HG03025 (cell line): ENCODE results near the gene SYCE1.
"Not testable (repeated sequence)": the region's sequence is repeated elsewhere in the genome, so short reads cannot be mapped to it uniquely, and the experiment has no call there.

Experiments
- ATAC-seq: cut with Tn5 transposase; IDR thresholded peaks from one replicate; pipeline ENCODE4 v1.9.1; 2021; ENCODE audit warnings: mild to moderate bottlenecking, moderate library complexity; ENCODE audit not compliant: unreplicated experiment, low FRiP score

SYCE1 gene, protein sequence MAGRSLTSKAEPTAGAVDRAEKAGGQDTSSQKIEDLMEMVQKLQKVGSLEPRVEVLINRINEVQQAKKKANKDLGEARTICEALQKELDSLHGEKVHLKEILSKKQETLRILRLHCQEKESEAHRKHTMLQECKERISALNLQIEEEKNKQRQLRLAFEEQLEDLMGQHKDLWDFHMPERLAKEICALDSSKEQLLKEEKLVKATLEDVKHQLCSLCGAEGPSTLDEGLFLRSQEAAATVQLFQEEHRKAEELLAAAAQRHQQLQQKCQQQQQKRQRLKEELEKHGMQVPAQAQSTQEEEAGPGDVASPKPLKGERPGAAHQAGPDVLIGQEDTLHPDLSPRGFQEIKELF

DNA sequence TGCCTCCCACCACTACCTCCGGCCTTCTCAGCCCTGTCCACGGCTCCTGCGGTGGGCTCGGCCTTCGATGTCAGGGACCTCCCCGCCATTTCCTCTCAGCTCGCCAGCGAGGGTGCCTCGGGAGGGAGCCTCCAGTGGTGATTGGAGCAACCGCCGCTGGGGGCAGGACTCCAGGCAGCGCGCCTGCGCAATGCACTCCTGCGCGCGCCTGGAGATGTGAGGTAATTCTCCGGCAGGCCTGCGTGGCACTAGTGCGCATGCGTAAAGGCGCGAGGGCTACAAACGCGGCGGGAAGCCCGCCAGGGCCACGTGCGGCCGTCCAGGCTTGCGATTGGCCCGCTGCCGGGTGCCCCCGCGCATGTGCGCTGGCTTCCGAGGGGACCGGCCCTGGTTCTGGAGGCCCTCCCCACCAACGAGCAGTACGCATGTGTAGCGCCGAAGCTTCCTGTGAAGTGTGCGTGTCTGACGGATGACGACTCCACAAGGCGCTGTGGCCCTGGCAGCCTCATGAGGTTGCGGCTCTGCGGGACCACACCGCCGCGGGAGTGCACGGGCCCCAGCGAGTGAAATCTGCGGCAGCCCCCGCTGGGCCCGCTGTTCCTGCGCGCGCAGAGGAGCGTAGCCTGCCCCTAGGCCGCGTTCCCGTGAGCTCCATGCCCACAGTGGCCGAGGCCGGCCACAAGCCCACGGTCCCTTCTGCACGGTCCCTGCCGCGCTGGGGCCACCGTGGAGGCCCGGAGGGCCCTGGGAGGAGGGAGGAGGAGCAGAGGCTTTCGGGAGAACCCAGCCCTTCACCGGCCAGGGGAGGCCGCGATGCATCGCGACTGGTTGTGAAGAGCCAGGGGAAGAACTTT lies at the start of gene SYCE1:
TSS of gene SYCE1 (minus strand) at position 143 of the 854 bp plus-strand sequence. CDS start at position 89, 54 bp downstream.
- no peak for ATAC-seq

DNA sequence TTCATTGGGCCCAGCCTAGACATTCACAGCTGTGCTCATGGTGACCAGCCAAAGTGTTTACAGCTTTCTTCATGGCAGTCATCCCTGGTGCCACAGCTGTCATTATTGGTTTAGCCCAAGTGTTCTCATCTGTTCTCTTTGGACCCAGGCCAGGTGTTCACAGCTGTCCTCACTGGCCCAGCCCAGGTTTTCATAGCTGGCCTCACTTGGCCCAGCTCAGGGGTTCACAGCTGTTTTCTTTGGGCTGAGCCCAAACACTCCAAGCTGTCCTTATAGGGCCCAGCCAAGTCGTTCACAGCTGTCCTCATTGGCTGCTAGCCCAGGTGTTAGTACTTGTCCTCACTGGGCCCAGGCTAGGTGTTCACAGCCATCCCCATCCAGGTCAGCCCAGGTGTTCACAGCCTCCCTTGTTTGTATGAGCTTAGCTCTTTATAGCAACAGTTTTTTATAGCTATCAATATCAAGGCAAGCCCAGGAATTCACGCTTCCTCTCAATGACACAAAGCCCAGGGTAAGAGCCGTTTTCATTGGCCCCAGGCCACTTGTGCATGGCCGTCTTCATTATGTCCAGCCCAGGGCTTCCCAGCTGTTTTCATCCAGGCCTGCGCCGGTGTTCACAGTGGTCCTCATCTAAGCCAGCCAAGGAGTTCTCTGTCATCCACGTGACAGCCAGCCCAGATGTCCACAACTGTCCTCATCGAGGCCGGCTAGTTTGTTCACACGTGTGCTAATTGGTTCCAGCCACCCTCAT lies 49.6 kb upstream of the SYCE1 start:
- ATAC-seq, result no peak

DNA sequence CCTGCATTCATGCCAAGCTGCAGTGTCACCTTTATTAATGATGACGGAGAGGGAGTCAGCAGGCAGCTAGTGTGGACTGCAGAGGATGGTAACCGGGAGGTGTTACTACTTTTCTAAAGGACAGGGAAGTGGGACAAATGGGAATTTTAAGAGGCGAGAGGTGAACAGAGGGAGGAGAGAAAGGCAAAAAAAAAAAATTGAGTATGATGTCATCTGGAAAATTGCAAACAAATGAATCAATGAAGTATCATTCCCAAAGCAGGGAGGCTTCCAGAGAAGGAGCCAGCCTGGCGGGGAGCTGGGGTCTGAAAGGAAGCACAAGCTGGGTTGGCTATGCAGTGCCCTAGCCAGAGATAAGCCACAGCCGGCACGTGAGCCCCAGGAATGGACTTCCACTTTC lies 48.3 kb upstream of the SYCE1 start:
- ATAC-seq, result no peak

DNA sequence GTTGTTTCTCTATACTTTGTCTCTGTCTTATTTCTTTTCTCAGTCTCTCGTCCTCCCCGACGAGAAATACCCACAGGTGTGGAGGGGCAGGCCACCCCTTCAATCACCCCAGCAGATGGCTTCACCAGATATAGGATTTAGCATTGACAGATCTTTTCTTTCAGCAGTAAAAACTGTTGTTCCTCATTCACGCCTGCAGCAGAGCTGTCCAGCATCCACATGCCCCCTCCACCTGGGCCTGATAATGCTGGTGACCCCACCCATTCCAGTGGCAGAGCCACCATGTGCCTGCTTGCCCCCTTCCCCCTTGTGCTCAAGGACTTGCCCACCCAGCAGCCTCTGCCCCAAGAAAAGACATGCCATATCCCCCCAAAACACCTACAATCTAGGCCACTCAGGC lies 45.7 kb upstream of the SYCE1 start:
- no peak for ATAC-seq

DNA sequence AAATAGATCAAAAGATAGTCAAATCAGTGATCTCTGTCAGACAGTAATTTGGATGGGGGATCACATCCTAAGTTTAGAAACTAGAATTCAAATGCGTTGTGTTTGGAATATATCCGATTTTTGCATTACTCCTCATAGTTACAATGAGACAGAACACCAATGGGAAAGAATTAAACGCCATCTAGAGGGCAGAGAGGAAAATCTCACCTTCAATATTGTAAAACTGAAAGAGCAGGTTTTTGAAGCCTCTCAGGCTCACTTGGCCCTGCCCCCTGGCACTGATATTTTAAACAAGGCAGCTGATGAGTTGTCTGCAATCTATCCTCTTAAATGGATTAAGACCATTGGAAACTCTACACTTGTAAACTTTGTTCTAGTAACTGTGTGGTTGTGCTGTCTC lies 43.5 kb upstream of the SYCE1 start:
- no peak for ATAC-seq

DNA sequence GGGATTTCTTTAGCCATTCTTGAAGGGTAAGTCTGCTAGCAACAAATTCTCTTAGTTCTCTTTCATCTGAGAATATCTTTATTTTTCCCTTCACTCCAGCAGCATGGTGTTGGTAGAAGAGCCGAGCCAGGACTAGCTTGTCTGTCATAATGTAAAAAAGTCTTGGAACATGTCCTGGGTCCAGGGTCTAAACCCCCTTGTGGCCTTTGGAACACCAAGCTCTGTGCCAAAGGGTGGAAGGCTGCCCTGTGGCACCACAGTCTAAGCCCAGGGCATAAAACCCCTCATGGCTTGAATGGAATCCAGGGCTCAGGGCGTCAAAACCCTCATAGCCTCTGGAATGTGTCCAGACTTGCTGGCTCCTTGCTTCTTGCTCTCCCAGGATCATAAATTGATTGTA lies 38.1 kb upstream of the SYCE1 start:
- ATAC-seq, result not testable (repeated sequence)

DNA sequence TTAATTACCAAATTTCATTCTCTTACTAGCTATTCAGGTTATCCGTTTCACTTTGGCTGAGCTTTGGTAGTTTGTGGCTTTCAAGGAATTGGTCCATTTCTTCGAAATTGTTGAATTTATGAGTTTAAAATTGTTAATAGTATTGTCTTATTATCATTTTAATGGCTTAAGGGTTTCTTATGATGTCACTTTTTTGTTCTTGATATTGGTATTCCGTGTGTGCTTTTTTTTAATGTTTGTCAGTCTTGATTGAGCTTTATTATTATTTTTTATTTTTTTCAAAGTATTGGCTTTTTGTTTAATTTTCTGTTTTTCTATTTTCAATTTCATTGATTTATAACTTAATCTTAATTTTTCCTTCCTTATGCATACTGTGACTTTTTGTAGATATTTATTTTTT lies 35.3 kb upstream of the SYCE1 start:
- ATAC-seq, result no peak

DNA sequence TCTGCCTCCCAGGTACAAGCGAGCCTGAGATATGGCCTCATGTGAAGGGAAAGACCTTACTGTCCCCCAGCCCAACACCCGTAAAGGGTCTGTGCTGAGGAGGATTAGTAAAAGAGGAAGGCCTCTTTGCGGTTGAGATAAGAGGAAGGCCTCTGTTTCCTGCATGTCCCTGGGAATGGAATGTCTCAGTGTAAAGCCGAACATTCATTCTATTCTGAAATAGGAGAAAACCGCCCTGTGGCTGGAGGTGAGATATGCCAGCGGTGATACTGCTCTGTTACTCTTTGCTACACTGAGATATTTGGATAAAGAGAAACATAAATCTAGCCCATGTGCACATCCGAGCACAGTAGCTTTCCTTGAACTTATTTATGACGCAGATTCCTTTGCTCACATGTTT lies 34.5 kb upstream of the SYCE1 start:
- ATAC-seq, result not testable (repeated sequence)

DNA sequence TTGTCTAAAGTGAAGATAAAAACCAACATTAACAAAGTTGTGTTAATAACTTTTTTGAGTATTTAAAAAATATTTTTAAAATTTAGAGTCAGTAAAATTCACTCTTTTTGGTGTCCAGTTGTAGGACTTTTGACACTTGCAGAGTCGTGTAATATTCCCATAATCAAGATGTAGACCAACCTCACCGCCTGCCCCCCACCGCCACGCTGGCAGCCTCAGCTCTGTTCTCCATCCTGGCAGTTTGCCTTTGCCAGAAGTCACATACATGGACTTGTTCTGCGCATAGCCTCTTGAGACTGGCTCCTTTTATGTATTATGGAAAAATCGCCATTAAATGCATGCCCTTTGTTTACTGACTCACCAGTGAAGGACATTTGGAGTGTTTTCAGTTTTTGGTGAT lies 27.3 kb upstream of the SYCE1 start:
- ATAC-seq, result no peak

DNA sequence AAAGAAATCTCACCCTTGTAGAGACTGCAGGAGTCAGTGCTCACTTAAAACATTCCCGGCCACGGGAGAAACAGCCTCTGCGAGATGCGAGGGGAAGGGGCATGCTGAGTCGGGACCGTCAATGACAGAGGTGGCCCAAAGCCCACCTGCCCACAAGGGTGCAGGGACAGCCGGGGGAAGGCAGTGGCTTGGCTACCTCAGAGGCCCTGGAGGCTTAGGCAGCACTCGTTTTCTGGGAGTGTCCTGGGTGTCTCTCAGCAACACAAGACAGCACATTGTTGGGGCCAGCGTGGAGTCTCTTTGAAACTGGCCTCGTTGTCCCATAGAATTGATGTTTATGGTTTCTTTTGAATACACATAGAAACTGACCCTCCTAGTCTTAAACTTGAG lies 25.6 kb upstream of the SYCE1 start:
- ATAC-seq, result no peak

DNA sequence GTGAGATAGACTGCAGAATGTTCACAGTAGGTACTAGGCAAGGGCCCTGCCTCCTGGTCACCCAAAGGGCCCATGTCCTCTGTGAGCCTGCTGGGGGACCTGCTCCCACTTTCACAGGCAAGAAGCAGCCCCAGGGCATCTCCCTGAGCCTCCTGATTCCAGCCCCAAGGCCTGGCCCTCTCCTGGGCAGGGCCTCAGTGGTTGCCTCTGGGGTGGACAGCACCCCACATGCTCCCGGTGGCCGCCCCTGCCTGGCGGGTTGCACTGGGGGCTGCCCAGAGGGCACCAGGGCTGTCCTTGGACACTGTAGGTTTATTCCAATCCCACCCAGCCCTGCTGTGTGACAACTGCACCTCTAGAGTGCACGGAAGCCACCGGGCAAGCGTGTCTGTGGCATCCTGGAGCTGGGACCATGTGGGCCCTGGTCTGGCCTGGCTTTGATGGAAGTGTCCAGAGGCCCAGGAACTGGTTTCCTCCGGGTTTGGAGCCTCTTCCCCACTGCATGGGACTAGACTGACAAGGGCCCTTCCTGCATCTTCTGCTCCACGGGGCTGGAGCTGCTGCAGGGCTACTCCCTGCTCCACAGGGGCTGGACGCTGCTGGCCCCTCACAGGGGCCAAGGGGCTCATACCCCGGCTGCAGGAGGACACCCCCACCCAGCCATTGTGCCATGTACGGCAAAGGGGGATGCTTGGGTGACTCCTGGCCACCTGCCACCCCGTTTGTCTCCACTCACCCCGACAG lies 25.0 kb upstream of the SYCE1 start:
- ATAC-seq, result no peak

DNA sequence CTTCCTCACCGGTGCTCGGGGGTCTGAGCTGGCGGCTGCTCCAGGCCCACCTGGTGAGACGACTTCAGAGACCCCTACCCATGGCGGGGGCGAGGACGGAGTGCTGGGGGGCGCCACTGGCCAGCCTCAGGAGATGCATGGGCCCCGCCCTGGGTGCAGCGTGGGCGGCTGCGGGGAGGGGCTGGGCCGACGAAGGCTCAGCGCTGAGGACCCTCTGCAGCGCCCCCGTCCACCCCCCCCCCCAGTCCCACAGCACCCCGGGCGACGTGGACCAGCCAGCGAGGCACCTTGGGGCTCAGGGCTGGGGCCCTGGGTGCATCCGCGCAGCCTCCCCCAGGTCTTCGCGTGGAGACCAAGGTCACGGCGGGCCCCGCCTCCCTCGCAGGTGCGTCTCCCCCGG lies 11.7 kb upstream of the SYCE1 start:
- ATAC-seq, result not testable (repeated sequence)

DNA sequence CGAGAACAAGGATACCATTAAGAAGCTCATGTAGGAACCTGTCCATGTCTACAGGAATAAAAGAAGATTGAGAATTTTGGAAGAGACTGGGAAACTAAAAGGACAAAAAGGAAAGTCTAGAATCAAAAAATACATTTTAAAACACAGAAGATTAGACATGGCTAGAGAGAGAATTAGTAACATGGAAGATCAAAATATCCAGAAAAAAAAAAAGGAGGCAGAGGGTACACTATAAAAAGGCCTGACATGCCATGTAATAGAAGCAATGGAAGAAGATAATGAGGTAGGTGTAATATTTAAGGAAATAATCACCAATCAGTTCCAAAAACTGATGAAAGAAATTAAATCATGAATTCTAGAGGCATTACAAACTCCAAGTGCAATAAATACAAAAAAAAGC lies 8.1 kb upstream of the SYCE1 start:
- not testable (repeated sequence) for ATAC-seq

DNA sequence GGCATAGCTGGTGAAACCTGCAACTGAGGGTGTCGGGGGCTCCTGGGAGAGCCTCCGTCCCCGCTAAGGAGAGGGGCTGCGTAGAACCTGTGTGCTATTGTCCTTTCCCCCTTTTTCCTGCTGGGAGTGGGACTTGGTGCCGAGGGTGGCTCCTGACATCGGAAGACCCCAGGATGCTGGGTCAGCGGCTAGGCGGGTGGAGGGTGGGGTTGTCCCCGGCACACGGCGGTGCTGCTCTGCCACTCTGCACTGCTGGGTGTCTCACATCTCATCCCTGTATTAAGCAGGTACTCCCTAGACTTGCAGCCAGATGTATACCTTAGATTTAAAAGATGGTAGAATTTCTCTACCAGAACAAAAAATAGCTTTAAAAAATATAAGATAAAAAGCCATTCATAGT lies 6.7 kb upstream of the SYCE1 start:
- ATAC-seq, result not testable (repeated sequence)

DNA sequence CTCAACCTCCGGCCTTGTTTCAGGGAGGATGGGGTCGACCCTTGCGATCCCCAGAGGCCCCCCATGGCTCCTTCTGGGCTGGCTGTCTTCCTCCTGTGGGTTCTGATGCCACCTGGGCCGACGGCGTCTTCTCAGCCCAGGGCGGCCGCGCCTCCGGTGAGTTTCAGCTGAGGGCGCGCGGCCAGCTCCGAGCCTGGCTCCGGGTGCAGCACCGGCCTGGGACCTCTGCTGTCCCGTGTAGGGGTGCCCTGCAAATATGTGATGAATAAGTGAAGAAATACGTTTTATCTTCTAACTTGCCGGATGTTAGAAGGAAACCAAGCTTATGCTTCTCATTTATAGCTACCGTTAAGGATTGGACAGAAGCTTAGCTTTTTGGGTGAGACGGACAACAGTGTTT lies 4.4 kb upstream of the SYCE1 start:
- not testable (repeated sequence) for ATAC-seq

DNA sequence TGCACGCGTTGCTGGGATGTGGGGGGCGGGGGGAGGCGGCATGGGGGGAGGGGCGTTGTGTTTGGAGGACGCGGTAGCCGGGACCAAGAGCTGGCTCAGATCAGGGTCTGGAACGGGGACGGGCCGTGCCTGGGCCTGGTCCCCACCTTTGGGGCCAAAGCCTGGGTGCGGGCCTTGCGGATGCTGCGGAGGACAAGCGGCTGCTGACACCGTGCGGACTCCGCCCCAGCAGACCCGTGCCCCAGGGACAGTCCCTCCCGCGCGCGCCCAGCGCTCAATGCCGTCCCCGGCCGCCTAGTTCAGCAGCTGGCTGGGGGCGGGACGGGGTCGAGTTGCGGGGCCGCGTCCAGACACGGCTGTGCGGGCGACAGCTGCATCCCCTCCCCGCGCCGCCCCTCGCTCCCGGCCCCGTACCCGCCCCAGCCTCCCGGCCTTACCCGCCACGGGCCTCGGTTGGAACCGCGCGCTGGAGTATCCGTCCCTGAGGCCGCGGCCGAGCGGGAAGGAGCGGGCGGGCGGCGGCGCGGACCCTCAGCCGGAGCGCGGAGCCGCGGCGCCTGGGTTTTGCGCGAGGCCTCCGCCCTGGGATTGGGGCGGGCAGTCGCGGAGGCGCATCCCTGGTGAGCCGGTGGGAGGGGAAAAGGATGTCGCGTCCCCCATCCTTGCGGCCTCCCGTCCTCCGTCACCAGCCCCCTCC lies 3.6 kb upstream of the SYCE1 start:
- not testable (repeated sequence) for ATAC-seq

DNA sequence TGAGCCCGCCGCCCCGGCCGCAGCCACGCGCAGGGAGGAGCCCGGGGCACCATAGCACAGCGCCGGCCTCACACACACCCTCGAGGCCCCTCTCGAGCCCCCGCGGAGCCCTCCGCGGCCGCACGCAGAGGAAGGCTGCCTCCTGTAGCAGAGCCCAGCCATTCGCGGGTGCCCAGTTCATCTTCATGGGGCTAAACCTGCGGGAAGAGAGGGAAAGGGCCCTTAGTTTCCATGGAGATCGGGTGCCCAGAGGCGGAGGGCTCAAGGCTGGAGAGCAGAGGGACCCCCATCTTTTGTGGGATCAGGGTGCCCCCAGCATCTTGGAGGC lies 2.9 kb upstream of the SYCE1 start:
- ATAC-seq, result no peak

DNA sequence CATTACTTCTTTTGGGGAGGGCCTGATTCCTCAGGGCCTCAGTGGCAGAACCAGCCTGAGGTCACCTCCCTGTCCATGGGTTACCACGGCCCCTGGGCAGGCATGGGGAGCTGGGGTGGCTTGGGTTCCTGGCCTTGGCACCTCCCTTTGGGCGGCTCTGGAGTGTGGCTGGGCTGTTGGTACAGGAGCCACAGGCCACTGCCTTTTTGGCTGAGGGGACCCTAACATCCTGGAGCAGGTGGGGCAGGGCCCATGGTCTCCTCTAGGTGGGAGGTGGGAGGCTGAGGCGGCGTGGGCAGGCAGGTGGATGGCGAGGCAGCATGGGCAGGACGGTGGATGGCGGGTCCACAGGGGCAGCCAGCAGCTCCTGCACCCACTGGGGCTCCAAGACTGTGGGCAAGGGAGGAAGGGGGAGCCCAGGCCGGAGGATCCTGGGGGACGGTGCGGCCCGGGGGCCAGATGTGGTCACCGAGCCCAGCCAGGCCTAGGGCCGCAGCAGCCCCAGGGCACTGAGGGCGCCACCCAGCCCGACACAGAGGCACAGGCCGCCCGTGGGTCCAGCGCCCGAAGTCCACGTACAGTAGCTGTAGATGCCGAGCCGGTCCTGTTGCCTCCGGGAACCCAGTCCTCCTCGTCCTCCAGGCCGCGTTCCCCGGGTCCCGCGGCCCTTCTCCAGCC lies 2.4 kb upstream of the SYCE1 start:
- ATAC-seq, result no peak

DNA sequence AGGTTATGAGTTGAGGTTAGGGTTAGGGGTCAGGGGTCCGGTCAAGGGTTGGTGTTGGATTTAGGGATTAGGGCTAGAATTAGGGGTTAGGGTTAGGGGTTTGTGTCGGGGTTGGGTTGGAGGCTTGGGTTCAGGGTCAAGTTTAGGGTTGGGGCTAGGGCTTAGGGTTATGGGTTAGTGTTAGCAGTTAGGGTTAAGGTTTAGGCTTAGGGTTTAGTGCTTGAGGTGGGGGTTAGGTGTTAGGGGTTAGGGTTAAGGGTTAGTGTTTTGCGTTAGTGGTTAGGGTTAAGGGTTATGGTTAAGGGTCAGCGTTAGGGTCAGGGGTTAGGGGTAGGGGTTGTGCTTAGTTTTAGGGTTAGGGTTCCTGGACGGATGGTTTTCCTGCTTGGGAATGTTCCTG lies 1.7 kb upstream of the SYCE1 start:
- no peak for ATAC-seq
